HG03039 (cell line): ENCODE measurements around the gene ARHGAP45.

Experiments
- ATAC-seq: cut with Tn5 transposase; IDR thresholded peaks from one replicate; pipeline ENCODE4 v1.9.1; 2021; ENCODE audit warnings: mild to moderate bottlenecking, moderate library complexity; ENCODE audit not compliant: unreplicated experiment

The ARHGAP45 gene

GRCh38 chr19:1069009-1069779 is 2.2 kb downstream of the ARHGAP45 start:
- ATAC-seq, result no peak

GRCh38 chr19:1070576-1070930 is 3.6 kb downstream of the ARHGAP45 start:
- ATAC-seq, result no peak

- no peak for ATAC-seq
Observed at GRCh38 chr19:1070931-1071791, 4.2 kb downstream of the ARHGAP45 start.

GRCh38 chr19:1072371-1073015 is 5.5 kb downstream of the ARHGAP45 start:
- ATAC-seq, result no peak

- ATAC-seq, result no peak
Observed at GRCh38 chr19:1073063-1073955, 6.3 kb downstream of the ARHGAP45 start.

- no peak for ATAC-seq
Observed at GRCh38 chr19:1073956-1074517, 7.1 kb downstream of the ARHGAP45 start.

- no peak for ATAC-seq
Observed at GRCh38 chr19:1074544-1075283, 7.7 kb downstream of the ARHGAP45 start.

- no peak for ATAC-seq
Observed at GRCh38 chr19:1076046-1076386, 9.0 kb downstream of the ARHGAP45 start.

- ATAC-seq, result peak; percentile 44
Observed at GRCh38 chr19:1076951-1077350, 10.0 kb downstream of the ARHGAP45 start.

- ATAC-seq, result no peak
Observed at GRCh38 chr19:1079566-1080111, 12.7 kb downstream of the ARHGAP45 start.

- no peak for ATAC-seq
Observed at GRCh38 chr19:1080360-1081161, 13.6 kb downstream of the ARHGAP45 start.

- no peak for ATAC-seq
Observed at GRCh38 chr19:1081301-1082164, 14.6 kb downstream of the ARHGAP45 start.

GRCh38 chr19:1082165-1082927 is 15.4 kb downstream of the ARHGAP45 start:
- ATAC-seq, result no peak

GRCh38 chr19:1082928-1083816 is 16.2 kb downstream of the ARHGAP45 start:
- no peak for ATAC-seq

- no peak for ATAC-seq
Observed at GRCh38 chr19:1084024-1084868, 17.3 kb downstream of the ARHGAP45 start.
